BJ (cell line): ENCODE data around the gene KIF6. TPM values are rescaled to one million over a fixed set of nuclear protein-coding genes. Genes with fewer than 3 reads are reported as not detected.

Experiments
- CTCF ChIA-PET: fragments of 350-600 bp; formaldehyde crosslinking; extraction: SDS; loops from one replicate; lab custom pipeline; 2021; ENCODE audit warnings: antibody characterized with exemption, inconsistent platforms; lab: Yijun Ruan, JAX
- POLR2A ChIA-PET: fragments of 300-600 bp; sonication (Branson Sonifier 250); formaldehyde crosslinking; extraction: SDS; loops from one replicate; lab custom pipeline; 2021; ENCODE audit warnings: antibody characterized with exemption; lab: Charles Lee
- DNase-seq: peaks from one replicate; pipeline ENCODE4 v3.0.0-alpha.2; 2011; ENCODE audit warnings: low read depth
- H3K27me3 ChIP-seq: 2 replicates; pipeline ENCODE4 v1.6.0; 2011; ENCODE audit warnings: low read length; ENCODE audit not compliant: control insufficient read depth, insufficient read depth
- H3K36me3 ChIP-seq: 2 replicates; pipeline ENCODE4 v1.5.1; 2011; ENCODE audit warnings: low read length; ENCODE audit not compliant: control insufficient read depth, insufficient read depth
- H3K4me3 ChIP-seq: 2 replicates; pipeline ENCODE4 v1.5.1; 2011; ENCODE audit warnings: low read depth, mild to moderate bottlenecking, control low read depth, low read length
- CTCF ChIP-seq: IDR thresholded peaks from 2 replicates; pipeline ENCODE4 v1.5.1; 2011; ENCODE audit warnings: low read depth, mild to moderate bottlenecking, control low read depth, inconsistent platforms, low read length, moderate library complexity; ENCODE audit not compliant: insufficient read depth
- polyA plus RNA-seq: library from polyadenylated mRNA; depleted of rRNA; stranded (reverse); fragments of >200 nt; gene quantifications from 2 replicates; pipeline ENCODE4 v1.2.3, GENCODE V29; 2011

The KIF6 gene
- polyA plus RNA-seq, 1 experiment, result 0.56 TPM

GRCh38 chr6:39465539-39465938, 259.7 kb downstream of the KIF6 start:
- no peaks in the 10 kb centered on the region for H3K36me3 ChIP-seq
- TF ChIP-seq CTCF, result no peak
- no peak for DNase-seq
- H3K4me3 ChIP-seq, result no peak overlapping the region
- POLR2A ChIA-PET, result no interaction called here
- CTCF ChIA-PET, result interaction anchor here (1.0 kb wide), 1 partner anchor 15 kb away, joined by 4 read pairs; no protein-coding TSS in a partner anchor
- no peaks in the 10 kb centered on the region for H3K27me3 ChIP-seq

DNA sequence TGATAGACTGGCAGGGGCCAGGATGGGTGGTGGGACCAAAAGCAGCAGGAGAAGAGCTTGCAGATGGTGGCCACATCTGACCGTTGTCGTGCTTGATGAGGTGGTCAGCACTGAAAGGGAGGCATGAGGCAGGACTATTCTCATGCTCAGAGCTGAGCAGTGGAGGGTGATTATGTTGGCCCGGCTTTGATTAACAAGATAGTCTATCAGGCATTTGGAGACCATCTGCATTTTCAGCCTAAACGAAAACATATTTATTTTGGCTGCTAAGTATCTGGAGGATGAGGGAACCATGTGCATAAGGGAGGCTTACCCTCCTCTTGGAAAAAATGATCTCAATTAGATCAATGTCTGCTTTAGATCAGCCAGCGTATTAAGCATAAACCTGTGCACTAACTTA, 261.1 kb downstream of the KIF6 start:
- no peak for DNase-seq
- no peaks in the 10 kb centered on the region for H3K27me3 ChIP-seq
- H3K36me3 ChIP-seq, result no peaks in the 10 kb centered on the region
- TF ChIP-seq CTCF, result no peak
- POLR2A ChIA-PET, result no interaction called here
- CTCF ChIA-PET, result no interaction called here
- H3K4me3 ChIP-seq, result no peak overlapping the region

- ChIA-PET POLR2A (no interaction called here), CTCF (no interaction called here)
- TF ChIP-seq CTCF, result no peak
Measured at GRCh38 chr6:39453956-39454524, 271.2 kb downstream of the KIF6 start.

DNA sequence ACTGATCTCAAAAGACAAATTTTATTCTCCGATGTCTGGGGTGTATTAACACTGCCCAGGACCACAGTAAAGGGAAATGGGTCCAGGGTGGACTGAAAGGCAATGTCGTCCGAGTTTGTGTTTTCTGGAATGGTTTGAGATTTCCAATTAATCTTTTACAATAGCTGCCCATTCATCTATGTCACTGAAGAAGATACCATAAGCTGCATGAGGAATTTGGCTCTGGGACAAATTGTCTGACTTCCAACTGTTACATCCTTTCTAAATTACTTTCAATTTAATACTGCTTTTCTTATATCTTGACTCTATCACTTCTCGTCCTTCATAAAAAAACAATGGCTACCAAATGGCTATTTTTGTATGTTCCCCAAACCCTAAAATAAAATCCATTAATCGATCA, 272.0 kb downstream of the KIF6 start:
- no peak overlapping the region for H3K4me3 ChIP-seq
- H3K36me3 ChIP-seq, result no peaks in the 10 kb centered on the region
- CTCF ChIA-PET, result interaction anchor here (1.1 kb wide), 2 partner anchors 12 to 30 kb away, joined by 3 read pairs; no protein-coding TSS in a partner anchor
- no peaks in the 10 kb centered on the region for H3K27me3 ChIP-seq
- TF ChIP-seq CTCF, result no peak
- no peak for DNase-seq
- POLR2A ChIA-PET, result no interaction called here

More at GRCh38 chr6:39453956-39454524, 271.2 kb downstream of the KIF6 start:
- no peaks in the 10 kb centered on the region for H3K36me3 ChIP-seq
- no peaks in the 10 kb centered on the region for H3K27me3 ChIP-seq
- no peak for DNase-seq
- no peak overlapping the region for H3K4me3 ChIP-seq

DNA sequence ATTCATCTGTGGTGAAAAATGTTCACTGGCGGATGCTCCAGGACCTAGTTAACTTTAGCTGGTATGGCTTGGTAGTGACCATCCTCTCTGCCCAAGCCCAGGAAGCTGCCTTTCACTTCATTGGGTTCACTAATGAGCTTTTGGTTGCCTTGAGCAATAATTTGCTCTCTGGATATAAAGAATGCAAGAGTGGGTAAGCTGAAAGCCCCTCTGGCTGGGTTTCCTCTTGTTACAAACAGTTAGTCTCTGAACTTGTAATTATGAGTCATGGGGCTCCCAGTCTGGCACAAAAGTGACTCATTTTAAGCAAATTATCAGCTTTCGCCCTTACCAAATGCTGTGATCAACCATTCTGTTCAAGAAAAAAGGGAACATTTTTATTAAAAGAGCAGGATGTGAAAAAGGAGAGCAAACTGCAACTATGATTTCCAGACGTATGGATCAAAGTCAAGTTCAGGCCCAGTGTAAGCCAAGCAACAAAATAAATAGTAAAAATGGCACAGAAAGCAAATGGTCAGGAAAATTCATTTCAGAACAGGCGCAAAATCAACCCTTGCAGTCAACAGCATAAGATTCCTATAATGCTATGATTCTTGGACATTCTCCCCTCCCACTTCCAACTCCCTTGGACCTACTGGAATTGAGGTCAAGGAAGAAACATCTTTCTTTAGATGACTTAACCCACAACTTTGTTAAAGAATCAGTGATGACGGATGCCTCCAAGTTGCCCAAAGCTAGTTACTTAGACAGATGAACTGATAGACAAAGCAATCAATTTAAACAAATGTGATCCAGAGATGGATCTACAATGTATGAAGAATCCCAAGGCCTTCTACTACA, 272.7 kb downstream of the KIF6 start:
- ChIA-PET CTCF (interaction anchor here (1.1 to 1.8 kb wide), 7 partner anchors 10 to 147 kb away, joined by 3 to 9 read pairs (median 3); no protein-coding TSS in a partner anchor), POLR2A (no interaction called here)
- Histone ChIP-seq H3K4me3 (no peak overlapping the region), H3K27me3 (no peaks in the 10 kb centered on the region), H3K36me3 (no peaks in the 10 kb centered on the region)
- DNase-seq, result peak; percentile 13
- no peak for TF ChIP-seq CTCF
